ENCODE measurements around the gene GALNT2. TPM values are rescaled to one million over a fixed set of nuclear protein-coding genes. Genes with fewer than 3 reads are reported as not detected.

GALNT2 gene
- total RNA-seq, 1 experiment from 2014 or later = 152 TPM

GRCh38 chr1:230267338-230268065, 200.5 kb downstream of the GALNT2 start:
- intact Hi-C loops (cut with micrococcal nuclease; ENCODE audit: unreplicated experiment) (no loop called here), in situ Hi-C loops (cut with HindIII; ENCODE audit: low pct_unique_long_range_greater_than_20kb, low sequenced_read_pairs) (no loop called here)
- Histone ChIP-seq H3K36me3 (ENCODE audit: control insufficient read depth, insufficient read depth, low read length) (0 out of 2 replicates have a peak, but pooled peaks cover 2% of the 10 kb centered on the region), H3K27me3 (ENCODE audit: control insufficient read depth, insufficient read depth, low read length) (no peaks in the 10 kb centered on the region), H3K27ac (ENCODE audit: low read length) (no peak overlapping the region), H3K9me3 (ENCODE audit: control insufficient read depth, insufficient read depth, low read depth, low read length) (no peaks in the 10 kb centered on the region), H3K4me3 (ENCODE audit: low read depth in 2 of 2, low read length in 2 of 2) (no peak overlapping the region), H3K4me1 (ENCODE audit: control insufficient read depth, insufficient read depth, low read length) (no peaks in the 10 kb centered on the region)
- TF ChIP-seq REST (IDR thresholded peaks at IDR 0.05; ENCODE audit: insufficient read depth in 1 of 2, low read depth in 2 of 2, low read length in 1 of 2) = no peak
- no peak for TF ChIP-seq SIN3A (IDR thresholded peaks at IDR 0.05; ENCODE audit: borderline replicate concordance, insufficient read depth, low read depth, low read length)
- TF ChIP-seq POLR2AphosphoS5 (IDR thresholded peaks at IDR 0.05; ENCODE audit: low read depth, low read length) = no peak
- no peak for TF ChIP-seq TCF7L2 (IDR thresholded peaks at IDR 0.05; ENCODE audit: low read depth, low read length)
- TF ChIP-seq CTCF (IDR thresholded peaks at IDR 0.05) = no peak
- BruUV-seq (replicated peaks) = no TSS peak
- POLR2A ChIA-PET = interaction anchor here (0.6 kb wide), 1 partner anchor 821 kb away, joined by 3 read pairs; no protein-coding TSS in a partner anchor
- ATAC-seq = no peak
- DNase-seq (ENCODE audit: low read depth, low spot score) = no peak
- CTCF ChIA-PET = no interaction called here

GRCh38 chr1:230268371-230269170, 201.5 kb downstream of the GALNT2 start:
- no peaks in the 10 kb centered on the region for H3K9me3 ChIP-seq (ENCODE audit: control insufficient read depth, insufficient read depth, low read depth, low read length)
- ChIA-PET POLR2A (interaction anchor here (0.6 kb wide), 1 partner anchor 822 kb away, joined by 3 read pairs; no protein-coding TSS in a partner anchor), CTCF (no interaction called here)
- no peak for TF ChIP-seq POLR2AphosphoS5 (IDR thresholded peaks at IDR 0.05; ENCODE audit: low read depth, low read length)
- peak; percentile 80 for TF ChIP-seq CTCF (IDR thresholded peaks at IDR 0.05)
- TF ChIP-seq REST (IDR thresholded peaks at IDR 0.05; ENCODE audit: insufficient read depth in 1 of 2, low read depth in 2 of 2, low read length in 1 of 2) = no peak
- no peak for TF ChIP-seq SIN3A (IDR thresholded peaks at IDR 0.05; ENCODE audit: borderline replicate concordance, insufficient read depth, low read depth, low read length)
- no peak for TF ChIP-seq TCF7L2 (IDR thresholded peaks at IDR 0.05; ENCODE audit: low read depth, low read length)
- in situ Hi-C loops (cut with HindIII; ENCODE audit: low pct_unique_long_range_greater_than_20kb, low sequenced_read_pairs) (no loop called here), intact Hi-C loops (cut with micrococcal nuclease; ENCODE audit: unreplicated experiment) (no loop called here)
- H3K27ac ChIP-seq (ENCODE audit: low read length) = no peak overlapping the region
- peak; percentile 79 for ATAC-seq
- H3K36me3 ChIP-seq (ENCODE audit: control insufficient read depth, insufficient read depth, low read length) = 0 out of 2 replicates have a peak, but pooled peaks cover 2% of the 10 kb centered on the region
- no peak overlapping the region for H3K4me3 ChIP-seq (ENCODE audit: low read depth in 2 of 2, low read length in 2 of 2)
- H3K27me3 ChIP-seq (ENCODE audit: control insufficient read depth, insufficient read depth, low read length) = no peaks in the 10 kb centered on the region
- DNase-seq (ENCODE audit: low read depth, low spot score) = no peak
- no TSS peak for BruUV-seq (replicated peaks)
- no peaks in the 10 kb centered on the region for H3K4me1 ChIP-seq (ENCODE audit: control insufficient read depth, insufficient read depth, low read length)
